NCI-H446 (cell line): ENCODE results near the gene FAM118B.
A peak's percentile ranks its signal among the peaks of the same experiment; 100 is the strongest.

Source experiments
- DNase-seq, 2 experiments: peaks; one replicate each; lab custom pipeline; 2025; lab: John Stamatoyannopoulos, UW

The FAM118B gene

GRCh38 chr11:126211236-126212088, at the start of gene FAM118B, which contains the start of gene RPUSD4:
Gene FAM118B, plus strand, starts transcription at chr11:126211782. Its CDS starts 23,220 bp downstream, at chr11:126235002.
Gene RPUSD4, minus strand, starts transcription at chr11:126211650. Its CDS starts 12 bp downstream, at chr11:126211638.
- peak; percentile 92 to 98 for DNase-seq

DNA sequence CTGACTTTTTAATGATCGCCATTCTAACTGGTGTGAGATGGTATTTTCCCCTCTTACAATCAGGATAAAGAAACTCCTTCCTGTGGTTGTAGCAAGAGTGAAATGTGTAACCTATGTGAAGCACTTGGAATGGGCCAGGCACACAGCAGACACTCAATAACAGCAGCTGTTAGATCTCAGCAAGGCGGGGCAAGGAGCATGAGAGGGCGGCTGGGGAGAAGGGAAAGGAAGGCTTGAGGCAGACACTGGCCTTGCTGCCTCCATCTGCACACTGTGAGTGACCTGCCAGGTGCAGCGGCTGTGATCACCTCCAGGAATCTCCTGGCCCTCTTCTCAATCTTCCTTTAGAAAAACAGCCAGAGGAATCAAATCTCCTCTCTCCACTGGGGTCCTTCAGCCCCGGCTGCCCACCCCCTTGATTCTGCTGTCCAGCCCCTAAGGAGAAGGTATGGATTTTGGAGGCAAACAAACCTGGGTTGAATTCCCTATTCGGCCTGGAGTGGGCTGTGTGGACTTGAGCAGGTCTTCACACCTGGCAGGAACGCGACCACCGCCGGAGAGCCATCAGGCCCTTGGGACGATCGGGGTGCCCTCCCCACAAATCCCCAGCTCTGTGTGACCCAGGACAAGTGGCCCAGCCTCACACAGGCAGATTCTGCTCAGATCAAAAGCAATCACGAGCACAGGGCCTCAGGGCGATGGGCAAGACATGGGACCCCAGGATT, 49.1 kb upstream of the FAM118B start:
- peak in 1 of 2 experiments; percentile 32 for DNase-seq

- peak; percentile 72 to 90 for DNase-seq
These were observed 48.4 kb upstream of the FAM118B start for GRCh38 chr11:126163074-126163700.

DNA sequence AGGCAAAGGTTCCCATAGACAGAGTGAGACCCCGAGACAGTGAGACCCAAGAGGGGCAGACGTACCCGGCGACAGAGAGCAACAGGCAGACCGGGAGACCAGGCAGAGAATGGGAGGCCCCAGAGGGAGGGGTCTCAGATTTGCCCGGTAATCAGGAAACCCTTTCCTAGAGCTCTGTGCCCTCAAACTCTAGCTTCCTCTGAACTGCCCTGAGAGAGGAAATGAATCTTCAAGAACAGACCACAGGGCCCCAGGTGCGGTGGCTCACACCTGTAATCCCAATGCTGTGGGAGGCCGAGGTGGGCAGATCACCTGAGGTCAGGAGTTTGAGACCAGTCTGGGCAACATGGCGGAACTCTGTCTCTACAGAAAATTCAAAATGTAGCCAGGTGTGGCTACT, 47.8 kb upstream of the FAM118B start:
- no peak for DNase-seq

GRCh38 chr11:126164781-126165180, 46.8 kb upstream of the FAM118B start:
- no peak for DNase-seq

GRCh38 chr11:126165311-126165720, 46.3 kb upstream of the FAM118B start:
- DNase-seq = peak in 1 of 2 experiments; percentile 77

GRCh38 chr11:126165757-126166156, 45.8 kb upstream of the FAM118B start:
- peak; percentile 66 to 95 for DNase-seq

GRCh38 chr11:126166413-126166812, 45.2 kb upstream of the FAM118B start:
- DNase-seq = no peak

DNA sequence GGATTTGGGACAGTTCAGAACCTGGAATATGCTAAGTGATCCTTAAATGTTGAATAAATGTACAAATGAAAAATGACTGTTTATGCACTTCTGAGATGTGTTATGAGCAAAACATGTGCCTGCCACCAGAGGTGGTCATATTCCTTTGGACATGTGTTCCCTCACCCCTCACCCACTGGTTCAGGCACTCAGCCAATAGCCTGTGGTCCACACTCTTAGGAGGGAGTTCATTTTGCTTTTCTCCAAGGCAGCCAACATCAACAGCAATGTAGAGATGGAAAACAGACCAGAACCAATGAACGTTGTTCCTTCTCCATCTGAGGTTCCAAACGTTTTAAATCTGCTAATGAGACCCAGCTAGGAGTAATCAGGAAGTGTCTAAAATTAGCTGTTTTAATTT, 44.1 kb upstream of the FAM118B start:
- DNase-seq = peak; percentile 48 to 70

- DNase-seq = no peak
These were observed 42.3 kb upstream of the FAM118B start for GRCh38 chr11:126169291-126169690.

GRCh38 chr11:126172596-126173038, 39.0 kb upstream of the FAM118B start:
- DNase-seq = peak in 1 of 2 experiments; percentile 55

GRCh38 chr11:126173257-126173656, 38.3 kb upstream of the FAM118B start:
- DNase-seq = no peak

GRCh38 chr11:126174816-126175215, 36.8 kb upstream of the FAM118B start:
- DNase-seq = no peak

DNA sequence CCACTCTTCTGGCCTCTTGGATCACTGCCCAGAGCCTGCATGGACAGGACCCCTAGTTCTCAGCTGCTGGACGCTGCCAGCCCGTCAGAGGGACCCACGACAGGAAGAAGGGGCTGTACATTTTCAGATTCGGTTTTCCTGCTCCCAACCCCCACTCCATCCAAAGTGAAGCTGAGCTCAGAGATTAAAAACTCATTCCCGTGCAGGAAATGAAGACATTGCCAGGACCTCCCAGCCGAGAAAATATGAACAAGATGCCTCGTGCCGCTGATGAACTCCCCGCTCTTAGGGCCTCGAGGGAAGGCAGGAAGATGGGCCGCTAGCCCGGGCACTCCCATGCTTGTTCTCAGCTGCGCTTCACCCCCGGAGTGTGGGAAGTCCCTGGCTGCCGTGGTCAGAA, 36.2 kb upstream of the FAM118B start:
- no peak for DNase-seq

DNA sequence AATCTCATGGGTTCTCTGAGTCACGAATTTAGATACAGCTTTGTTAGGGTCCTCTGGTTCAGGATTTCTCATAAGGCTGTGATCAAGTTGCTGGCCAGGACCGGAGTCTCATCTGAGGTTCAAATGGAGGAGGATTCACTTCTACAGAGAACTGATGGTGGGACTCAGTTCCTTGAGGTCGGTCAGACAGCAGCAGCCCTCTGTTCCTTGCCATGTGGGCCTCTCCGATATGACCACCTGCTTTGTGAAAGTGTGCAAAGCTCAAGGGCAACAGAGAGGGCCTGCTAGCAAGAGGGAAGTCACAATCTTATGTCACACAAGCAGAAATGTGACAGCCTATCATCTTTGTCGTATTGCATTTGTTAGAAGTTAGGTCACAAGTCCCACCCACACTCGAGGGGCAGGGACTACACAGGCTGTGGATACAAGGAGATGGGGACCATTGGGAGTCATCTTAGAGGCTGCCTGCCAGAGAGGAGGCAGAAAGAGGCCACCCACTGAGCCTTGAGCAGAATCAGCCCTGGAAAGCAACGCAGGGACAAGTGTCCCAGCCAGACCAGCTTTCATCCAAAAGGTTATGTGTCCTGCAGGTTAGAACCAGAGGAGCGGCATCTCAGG, 34.6 kb upstream of the FAM118B start:
- DNase-seq = no peak

- DNase-seq = no peak
These were observed 29.4 kb upstream of the FAM118B start for GRCh38 chr11:126181939-126182730.

DNA sequence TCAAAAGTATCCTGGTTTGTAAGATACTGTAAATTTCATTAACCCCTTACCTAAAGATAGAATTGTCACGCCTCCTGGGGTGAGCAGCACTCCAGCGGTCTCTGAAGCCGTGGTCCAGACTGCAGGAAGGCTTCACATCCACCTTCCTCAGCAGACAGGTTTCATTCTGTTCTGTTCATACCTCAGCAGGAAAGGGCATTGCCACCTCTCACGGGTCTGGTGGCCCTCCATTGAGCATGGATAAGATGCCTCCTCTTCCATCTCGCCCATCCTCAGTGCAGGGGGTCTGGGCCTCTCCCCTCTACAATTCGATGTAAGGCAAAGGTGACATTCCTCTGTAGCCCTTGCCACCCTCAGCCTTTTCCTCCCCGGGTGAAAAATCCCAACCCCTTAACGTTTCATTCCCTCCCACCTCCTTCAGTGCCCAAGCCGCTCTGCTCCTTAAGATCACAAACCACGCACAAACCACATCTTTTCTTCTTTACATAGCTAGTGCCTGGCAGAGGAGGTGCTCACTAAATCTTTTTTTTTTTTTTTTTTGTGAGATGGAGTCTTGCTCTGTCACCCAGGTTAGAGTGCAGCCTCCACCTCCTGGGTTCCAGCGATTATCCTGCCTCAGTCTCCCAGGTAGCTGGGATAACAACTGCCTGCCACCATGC, 28.7 kb upstream of the FAM118B start:
- DNase-seq = no peak

DNA sequence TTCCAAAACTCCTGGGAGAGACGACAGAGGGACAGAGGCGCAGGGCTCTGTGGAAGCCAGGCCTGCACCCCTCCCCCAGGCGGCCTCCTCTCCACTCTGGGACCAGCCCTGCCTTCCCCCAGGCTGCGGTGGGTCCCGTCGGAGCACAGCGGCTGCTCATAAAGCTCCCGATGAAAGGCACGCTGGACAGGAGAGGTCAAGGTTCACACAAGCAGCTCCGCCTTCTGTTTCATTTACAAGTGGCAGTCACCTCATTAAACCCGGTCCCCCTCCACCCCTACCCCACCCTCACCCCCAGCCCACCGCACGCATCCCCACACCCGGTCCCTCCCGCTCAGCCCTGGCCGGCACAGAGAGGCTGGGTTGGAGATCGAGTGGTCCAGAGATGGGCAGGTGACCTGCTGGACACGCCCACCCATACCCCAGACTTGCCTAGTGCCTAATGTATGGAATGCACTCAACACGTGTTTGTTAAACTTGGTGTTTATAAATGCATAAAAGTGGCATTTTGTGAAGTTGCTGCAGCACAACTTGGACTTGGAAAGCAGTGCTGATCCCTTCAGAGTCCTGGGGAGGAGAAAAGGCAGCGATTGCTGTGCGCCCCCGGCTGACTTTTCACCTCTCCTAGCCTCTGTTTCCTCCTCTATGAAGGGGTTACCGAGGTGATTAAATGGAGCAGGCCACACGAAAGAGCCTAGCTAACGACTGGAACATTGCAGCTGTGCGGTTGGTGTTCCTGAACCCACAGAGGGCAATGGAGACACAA, 26.1 kb upstream of the FAM118B start:
- no peak for DNase-seq

DNA sequence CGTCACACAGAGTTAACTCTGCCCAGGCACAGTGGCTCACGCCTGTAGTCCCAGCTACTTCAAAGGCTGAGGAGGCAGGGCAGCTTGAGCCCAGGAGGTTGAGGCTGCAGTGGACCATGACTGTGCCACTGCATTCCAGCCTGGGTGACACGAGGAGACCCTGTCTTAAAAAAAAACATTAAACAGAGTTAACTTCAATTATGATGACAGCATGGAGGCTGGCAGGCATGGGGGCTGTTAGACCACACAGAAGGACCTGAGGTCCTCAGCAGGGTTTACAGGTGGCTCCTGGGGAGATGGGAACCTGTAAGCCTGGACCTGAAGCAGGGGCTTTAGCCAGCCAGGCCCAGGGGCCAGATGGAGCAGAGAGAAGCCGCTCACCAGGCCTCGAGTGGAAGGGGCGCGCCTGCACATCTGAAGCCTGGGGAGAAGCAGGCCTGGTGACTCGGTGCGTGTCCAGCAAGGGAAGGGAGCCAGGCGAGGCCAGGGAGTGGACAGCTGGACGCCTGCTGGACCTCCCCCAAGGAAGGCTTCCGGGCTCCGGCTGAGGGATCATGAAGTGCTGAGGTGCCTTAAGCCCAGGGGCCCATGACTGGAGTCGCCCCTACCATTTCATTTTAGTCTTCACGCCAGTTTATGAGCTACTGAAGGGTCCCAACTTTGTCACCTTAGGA, 25.4 kb upstream of the FAM118B start:
- DNase-seq = no peak
